Left ventricle myocardium inferior (tissue), 1 donor: Measurements from ENCODE around the gene MALAT1. TPM values are rescaled to one million over a fixed set of nuclear protein-coding genes. Genes with fewer than 3 reads are reported as not detected.

Experiments
- DNase-seq: peaks from one replicate; pipeline ENCODE4 v3.0.0-alpha.2; 2020
- H3K27ac ChIP-seq: fragments of 200-600 bp; replicated peaks from 2 replicates; pipeline ENCODE4 v1.8.0; 2021
- H3K27me3 ChIP-seq: fragments of 200-600 bp; 2 replicates; pipeline ENCODE4 v1.8.0; 2021; ENCODE audit warnings: low read depth
- H3K36me3 ChIP-seq: fragments of 200-600 bp; 2 replicates; pipeline ENCODE4 v1.8.0; 2021
- H3K4me1 ChIP-seq: fragments of 200-600 bp; 2 replicates; pipeline ENCODE4 v1.8.0; 2021
- H3K4me3 ChIP-seq: fragments of 200-600 bp; 2 replicates; pipeline ENCODE4 v1.8.0; 2021; ENCODE audit warnings: mild to moderate bottlenecking, moderate library complexity
- H3K9me3 ChIP-seq: fragments of 200-600 bp; replicated peaks from 2 replicates; pipeline ENCODE4 v1.8.0; 2021
- intact Hi-C: fragments of 100-400 bp; cut with micrococcal nuclease; formaldehyde crosslinking; loops from one replicate; pipeline ENCODE4 v1.11.0; 2022
- total RNA-seq: library from RNA; stranded (reverse); fragmentation: NEBNext Ultra II Directional; extraction: Animal tissue kit (Norgen Biotek cat#: 25700); gene quantifications from one replicate; pipeline ENCODE4 v1.2.1, GENCODE V29; 2021
- TF ChIP-seq, protein P1 (sequence below): fragments of 200-600 bp; IDR thresholded peaks from 2 replicates; pipeline ENCODE4 v1.8.0; 2021; ENCODE audit warnings: antibody characterized with exemption, mild to moderate bottlenecking, borderline replicate concordance
- donor health status: DM: no; HTN: yes; CAD: no; lungs with severe emphysema.

MALAT1 gene
- total RNA-seq, 1 donor from 2014 or later: 6,576 TPM

DNA sequence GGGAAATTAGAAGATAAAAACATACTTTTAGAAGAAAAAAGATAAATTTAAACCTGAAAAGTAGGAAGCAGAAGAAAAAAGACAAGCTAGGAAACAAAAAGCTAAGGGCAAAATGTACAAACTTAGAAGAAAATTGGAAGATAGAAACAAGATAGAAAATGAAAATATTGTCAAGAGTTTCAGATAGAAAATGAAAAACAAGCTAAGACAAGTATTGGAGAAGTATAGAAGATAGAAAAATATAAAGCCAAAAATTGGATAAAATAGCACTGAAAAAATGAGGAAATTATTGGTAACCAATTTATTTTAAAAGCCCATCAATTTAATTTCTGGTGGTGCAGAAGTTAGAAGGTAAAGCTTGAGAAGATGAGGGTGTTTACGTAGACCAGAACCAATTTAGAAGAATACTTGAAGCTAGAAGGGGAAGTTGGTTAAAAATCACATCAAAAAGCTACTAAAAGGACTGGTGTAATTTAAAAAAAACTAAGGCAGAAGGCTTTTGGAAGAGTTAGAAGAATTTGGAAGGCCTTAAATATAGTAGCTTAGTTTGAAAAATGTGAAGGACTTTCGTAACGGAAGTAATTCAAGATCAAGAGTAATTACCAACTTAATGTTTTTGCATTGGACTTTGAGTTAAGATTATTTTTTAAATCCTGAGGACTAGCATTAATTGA, 1.0 kb downstream of the MALAT1 start:
- Histone ChIP-seq H3K4me3 (peak overlapping the region; percentile 89), H3K27ac (peak overlapping the region; percentile 99), H3K36me3 (peaks cover 46% of the 10 kb centered on the region), H3K4me1 (peaks cover 71% of the 10 kb centered on the region), H3K27me3 (no peaks in the 10 kb centered on the region), H3K9me3 (no peaks in the 10 kb centered on the region)
- intact Hi-C loops: loop anchor here (5.0 kb wide), 1 partner anchor 78 kb away; the partner anchor contains the start of gene NEAT1
- no peak for DNase-seq
- TF ChIP-seq, protein P1, sequence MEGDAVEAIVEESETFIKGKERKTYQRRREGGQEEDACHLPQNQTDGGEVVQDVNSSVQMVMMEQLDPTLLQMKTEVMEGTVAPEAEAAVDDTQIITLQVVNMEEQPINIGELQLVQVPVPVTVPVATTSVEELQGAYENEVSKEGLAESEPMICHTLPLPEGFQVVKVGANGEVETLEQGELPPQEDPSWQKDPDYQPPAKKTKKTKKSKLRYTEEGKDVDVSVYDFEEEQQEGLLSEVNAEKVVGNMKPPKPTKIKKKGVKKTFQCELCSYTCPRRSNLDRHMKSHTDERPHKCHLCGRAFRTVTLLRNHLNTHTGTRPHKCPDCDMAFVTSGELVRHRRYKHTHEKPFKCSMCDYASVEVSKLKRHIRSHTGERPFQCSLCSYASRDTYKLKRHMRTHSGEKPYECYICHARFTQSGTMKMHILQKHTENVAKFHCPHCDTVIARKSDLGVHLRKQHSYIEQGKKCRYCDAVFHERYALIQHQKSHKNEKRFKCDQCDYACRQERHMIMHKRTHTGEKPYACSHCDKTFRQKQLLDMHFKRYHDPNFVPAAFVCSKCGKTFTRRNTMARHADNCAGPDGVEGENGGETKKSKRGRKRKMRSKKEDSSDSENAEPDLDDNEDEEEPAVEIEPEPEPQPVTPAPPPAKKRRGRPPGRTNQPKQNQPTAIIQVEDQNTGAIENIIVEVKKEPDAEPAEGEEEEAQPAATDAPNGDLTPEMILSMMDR: no peak

DNA sequence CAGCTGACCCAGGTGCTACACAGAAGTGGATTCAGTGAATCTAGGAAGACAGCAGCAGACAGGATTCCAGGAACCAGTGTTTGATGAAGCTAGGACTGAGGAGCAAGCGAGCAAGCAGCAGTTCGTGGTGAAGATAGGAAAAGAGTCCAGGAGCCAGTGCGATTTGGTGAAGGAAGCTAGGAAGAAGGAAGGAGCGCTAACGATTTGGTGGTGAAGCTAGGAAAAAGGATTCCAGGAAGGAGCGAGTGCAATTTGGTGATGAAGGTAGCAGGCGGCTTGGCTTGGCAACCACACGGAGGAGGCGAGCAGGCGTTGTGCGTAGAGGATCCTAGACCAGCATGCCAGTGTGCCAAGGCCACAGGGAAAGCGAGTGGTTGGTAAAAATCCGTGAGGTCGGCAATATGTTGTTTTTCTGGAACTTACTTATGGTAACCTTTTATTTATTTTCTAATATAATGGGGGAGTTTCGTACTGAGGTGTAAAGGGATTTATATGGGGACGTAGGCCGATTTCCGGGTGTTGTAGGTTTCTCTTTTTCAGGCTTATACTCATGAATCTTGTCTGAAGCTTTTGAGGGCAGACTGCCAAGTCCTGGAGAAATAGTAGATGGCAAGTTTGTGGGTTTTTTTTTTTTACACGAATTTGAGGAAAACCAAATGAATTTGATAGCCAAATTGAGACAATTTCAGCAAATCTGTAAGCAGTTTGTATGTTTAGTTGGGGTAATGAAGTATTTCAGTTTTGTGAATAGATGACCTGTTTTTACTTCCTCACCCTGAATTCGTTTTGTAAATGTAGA, 1.7 kb downstream of the MALAT1 start:
- peaks cover 53% of the 10 kb centered on the region for H3K36me3 ChIP-seq
- H3K27ac ChIP-seq: peak overlapping the region; percentile 99
- peak overlapping the region; percentile 89 for H3K4me3 ChIP-seq
- peaks cover 71% of the 10 kb centered on the region for H3K4me1 ChIP-seq
- no peaks in the 10 kb centered on the region for H3K9me3 ChIP-seq
- TF ChIP-seq, protein P1: no peak
- no peak for DNase-seq
- intact Hi-C loops: loop anchor here (5.0 kb wide), 1 partner anchor 78 kb away; the partner anchor contains the start of gene NEAT1
- no peaks in the 10 kb centered on the region for H3K27me3 ChIP-seq

DNA sequence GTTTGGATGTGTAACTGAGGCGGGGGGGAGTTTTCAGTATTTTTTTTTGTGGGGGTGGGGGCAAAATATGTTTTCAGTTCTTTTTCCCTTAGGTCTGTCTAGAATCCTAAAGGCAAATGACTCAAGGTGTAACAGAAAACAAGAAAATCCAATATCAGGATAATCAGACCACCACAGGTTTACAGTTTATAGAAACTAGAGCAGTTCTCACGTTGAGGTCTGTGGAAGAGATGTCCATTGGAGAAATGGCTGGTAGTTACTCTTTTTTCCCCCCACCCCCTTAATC, 2.3 kb downstream of the MALAT1 start:
- Histone ChIP-seq H3K4me1 (peaks cover 71% of the 10 kb centered on the region), H3K4me3 (peak overlapping the region; percentile 89), H3K36me3 (peaks cover 59% of the 10 kb centered on the region), H3K27me3 (no peaks in the 10 kb centered on the region), H3K9me3 (no peaks in the 10 kb centered on the region), H3K27ac (peak overlapping the region; percentile 99)
- TF ChIP-seq, protein P1: no peak
- intact Hi-C loops: loop anchor here (5.0 kb wide), 1 partner anchor 79 kb away; the partner anchor contains the start of gene NEAT1
- DNase-seq: no peak

DNA sequence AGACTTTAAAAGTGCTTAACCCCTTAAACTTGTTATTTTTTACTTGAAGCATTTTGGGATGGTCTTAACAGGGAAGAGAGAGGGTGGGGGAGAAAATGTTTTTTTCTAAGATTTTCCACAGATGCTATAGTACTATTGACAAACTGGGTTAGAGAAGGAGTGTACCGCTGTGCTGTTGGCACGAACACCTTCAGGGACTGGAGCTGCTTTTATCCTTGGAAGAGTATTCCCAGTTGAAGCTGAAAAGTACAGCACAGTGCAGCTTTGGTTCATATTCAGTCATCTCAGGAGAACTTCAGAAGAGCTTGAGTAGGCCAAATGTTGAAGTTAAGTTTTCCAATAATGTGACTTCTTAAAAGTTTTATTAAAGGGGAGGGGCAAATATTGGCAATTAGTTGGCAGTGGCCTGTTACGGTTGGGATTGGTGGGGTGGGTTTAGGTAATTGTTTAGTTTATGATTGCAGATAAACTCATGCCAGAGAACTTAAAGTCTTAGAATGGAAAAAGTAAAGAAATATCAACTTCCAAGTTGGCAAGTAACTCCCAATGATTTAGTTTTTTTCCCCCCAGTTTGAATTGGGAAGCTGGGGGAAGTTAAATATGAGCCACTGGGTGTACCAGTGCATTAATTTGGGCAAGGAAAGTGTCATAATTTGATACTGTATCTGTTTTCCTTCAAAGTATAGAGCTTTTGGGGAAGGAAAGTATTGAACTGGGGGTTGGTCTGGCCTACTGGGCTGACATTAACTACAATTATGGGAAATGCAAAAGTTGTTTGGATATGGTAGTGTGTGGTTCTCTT, 2.8 kb downstream of the MALAT1 start:
- no peak for DNase-seq
- Histone ChIP-seq H3K4me3 (peak overlapping the region; percentile 89), H3K4me1 (peaks cover 71% of the 10 kb centered on the region), H3K27ac (peak overlapping the region; percentile 99), H3K36me3 (peaks cover 64% of the 10 kb centered on the region), H3K9me3 (no peaks in the 10 kb centered on the region), H3K27me3 (no peaks in the 10 kb centered on the region)
- intact Hi-C loops: loop anchor here (5.0 kb wide), 1 partner anchor 79 kb away; the partner anchor contains the start of gene NEAT1
- TF ChIP-seq, protein P1: no peak

DNA sequence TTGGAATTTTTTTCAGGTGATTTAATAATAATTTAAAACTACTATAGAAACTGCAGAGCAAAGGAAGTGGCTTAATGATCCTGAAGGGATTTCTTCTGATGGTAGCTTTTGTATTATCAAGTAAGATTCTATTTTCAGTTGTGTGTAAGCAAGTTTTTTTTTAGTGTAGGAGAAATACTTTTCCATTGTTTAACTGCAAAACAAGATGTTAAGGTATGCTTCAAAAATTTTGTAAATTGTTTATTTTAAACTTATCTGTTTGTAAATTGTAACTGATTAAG, 3.4 kb downstream of the MALAT1 start:
- intact Hi-C loops: loop anchor here (5.0 kb wide), 1 partner anchor 80 kb away; the partner anchor contains the start of gene NEAT1
- Histone ChIP-seq H3K36me3 (peaks cover 64% of the 10 kb centered on the region), H3K27me3 (no peaks in the 10 kb centered on the region), H3K27ac (peak overlapping the region; percentile 99), H3K4me3 (peak overlapping the region; percentile 89), H3K9me3 (no peaks in the 10 kb centered on the region), H3K4me1 (peaks cover 72% of the 10 kb centered on the region)
- TF ChIP-seq, protein P1: no peak
- no peak for DNase-seq
